ENCODE measurements around the gene GAB3.

Gene GAB3

GRCh38 chrX:154738011-154738738 lies 12.7 kb downstream of the GAB3 start:
- Histone ChIP-seq H3K14ac (ENCODE audit: low read length) (no peak overlapping the region), H3K36me3 (replicated peaks in 1 of 2; ENCODE audit: control insufficient read depth in 2 of 2, insufficient read depth in 2 of 2, low read length in 2 of 2) (no peaks in the 10 kb centered on the region), H2BK12ac (ENCODE audit: low read length) (no peak overlapping the region), H3K9ac (ENCODE audit: low read depth, low read length, poor library complexity) (no peak overlapping the region), H3K27ac (replicated peaks; ENCODE audit: low read length) (no peak overlapping the region), H3K23ac (ENCODE audit: low read depth, low read length, poor library complexity) (no peak overlapping the region), H2BK5ac (ENCODE audit: low read length) (no peak overlapping the region), H2AK5ac (ENCODE audit: low read depth, low read length) (no peak overlapping the region), H3K4me2 (ENCODE audit: insufficient read depth, low read length, poor library complexity, severe bottlenecking) (no peak overlapping the region), H3K18ac (ENCODE audit: low read length) (no peak overlapping the region), H3K4ac (ENCODE audit: low read length) (no peak overlapping the region), H4K91ac (ENCODE audit: low read depth, low read length, poor library complexity) (no peak overlapping the region), H4K8ac (ENCODE audit: low read depth, low read length) (no peak overlapping the region), H3K4me3 (ENCODE audit: low read length in 2 of 2) (no peak overlapping the region), H2BK120ac (ENCODE audit: low read depth, low read length) (no peak overlapping the region), H3K79me1 (ENCODE audit: low read depth, low read length) (no peaks in the 10 kb centered on the region), H2BK15ac (ENCODE audit: low read length) (no peak overlapping the region), H3K9me3 (replicated peaks in 1 of 2; ENCODE audit: control insufficient read depth in 2 of 2, insufficient read depth in 1 of 2, low read depth in 1 of 2, low read length in 2 of 2) (no peaks in the 10 kb centered on the region), H3K4me1 (ENCODE audit: control insufficient read depth in 2 of 2, insufficient read depth in 1 of 2, low read depth in 1 of 2, low read length in 2 of 2) (peaks cover 0 to 4% of the 10 kb centered on the region in 2 donors), H3K27me3 (ENCODE audit: control insufficient read depth in 3 of 3, insufficient read depth in 3 of 3, low read depth in 1 of 3, low read length in 3 of 3) (peaks cover 0 to 40% (median 0%) of the 10 kb centered on the region in 3 experiments), H2AFZ (ENCODE audit: low read length) (no peak overlapping the region)
- no peak for DNase-seq (ENCODE audit: low spot score)
- WGBS, 2 donors (ENCODE audit: extremely low coverage in 2 of 2, insufficient read length in 2 of 2, insufficient replicate concordance in 1 of 2), result 100% methylated on average over 1 of the region's 8 CpGs; no CpG with 5 or more reads in 1 of the 2 donors

- no peak overlapping the region for H3K27ac ChIP-seq (replicated peaks; ENCODE audit: low read length)
- no peak overlapping the region for H2AFZ ChIP-seq (ENCODE audit: low read length)
- no peak overlapping the region for H2AK5ac ChIP-seq (ENCODE audit: low read depth, low read length)
- H3K23ac ChIP-seq (ENCODE audit: low read depth, low read length, poor library complexity), result no peak overlapping the region
- H4K8ac ChIP-seq (ENCODE audit: low read depth, low read length), result no peak overlapping the region
- no peak overlapping the region for H3K4ac ChIP-seq (ENCODE audit: low read length)
- no peak overlapping the region for H3K4me2 ChIP-seq (ENCODE audit: insufficient read depth, low read length, poor library complexity, severe bottlenecking)
- no peak overlapping the region for H2BK12ac ChIP-seq (ENCODE audit: low read length)
- H3K36me3 ChIP-seq (replicated peaks in 1 of 2; ENCODE audit: control insufficient read depth in 2 of 2, insufficient read depth in 2 of 2, low read length in 2 of 2), result no peaks in the 10 kb centered on the region
- H3K14ac ChIP-seq (ENCODE audit: low read length), result no peak overlapping the region
- H3K79me1 ChIP-seq (ENCODE audit: low read depth, low read length), result no peaks in the 10 kb centered on the region
- H3K18ac ChIP-seq (ENCODE audit: low read length), result no peak overlapping the region
- peaks cover 0 to 43% (median 0%) of the 10 kb centered on the region in 3 experiments for H3K27me3 ChIP-seq (ENCODE audit: control insufficient read depth in 3 of 3, insufficient read depth in 3 of 3, low read depth in 1 of 3, low read length in 3 of 3)
- H3K9ac ChIP-seq (ENCODE audit: low read depth, low read length, poor library complexity), result no peak overlapping the region
- peaks cover 0 to 4% of the 10 kb centered on the region in 2 donors for H3K4me1 ChIP-seq (ENCODE audit: control insufficient read depth in 2 of 2, insufficient read depth in 1 of 2, low read depth in 1 of 2, low read length in 2 of 2)
- no peak overlapping the region for H2BK120ac ChIP-seq (ENCODE audit: low read depth, low read length)
- 100% methylated on average over 1 of the region's 5 CpGs; no CpG with 5 or more reads in 1 of the 2 donors for WGBS, 2 donors (ENCODE audit: extremely low coverage in 2 of 2, insufficient read length in 2 of 2, insufficient replicate concordance in 1 of 2)
- H4K91ac ChIP-seq (ENCODE audit: low read depth, low read length, poor library complexity), result no peak overlapping the region
- no peak overlapping the region for H3K4me3 ChIP-seq (ENCODE audit: low read length in 2 of 2)
- DNase-seq (ENCODE audit: low spot score), result no peak
- H3K9me3 ChIP-seq (replicated peaks in 1 of 2; ENCODE audit: control insufficient read depth in 2 of 2, insufficient read depth in 1 of 2, low read depth in 1 of 2, low read length in 2 of 2), result no peaks in the 10 kb centered on the region
- H2BK5ac ChIP-seq (ENCODE audit: low read length), result no peak overlapping the region
- H2BK15ac ChIP-seq (ENCODE audit: low read length), result no peak overlapping the region
These were observed 13.7 kb downstream of the GAB3 start for GRCh38 chrX:154737136-154737535.

GRCh38 chrX:154735695-154736393 lies 15.0 kb downstream of the GAB3 start:
- no peak overlapping the region for H2BK120ac ChIP-seq (ENCODE audit: low read depth, low read length)
- H3K4me1 ChIP-seq (ENCODE audit: control insufficient read depth in 2 of 2, insufficient read depth in 1 of 2, low read depth in 1 of 2, low read length in 2 of 2), result peaks cover 0 to 4% of the 10 kb centered on the region in 2 donors
- no peak overlapping the region for H3K23ac ChIP-seq (ENCODE audit: low read depth, low read length, poor library complexity)
- no peak overlapping the region for H3K4me3 ChIP-seq (ENCODE audit: low read length in 2 of 2)
- H3K4ac ChIP-seq (ENCODE audit: low read length), result no peak overlapping the region
- no peak overlapping the region for H2BK5ac ChIP-seq (ENCODE audit: low read length)
- H2BK12ac ChIP-seq (ENCODE audit: low read length), result no peak overlapping the region
- H3K36me3 ChIP-seq (replicated peaks in 1 of 2; ENCODE audit: control insufficient read depth in 2 of 2, insufficient read depth in 2 of 2, low read length in 2 of 2), result no peaks in the 10 kb centered on the region
- no peak overlapping the region for H4K91ac ChIP-seq (ENCODE audit: low read depth, low read length, poor library complexity)
- H3K27me3 ChIP-seq (ENCODE audit: control insufficient read depth in 3 of 3, insufficient read depth in 3 of 3, low read depth in 1 of 3, low read length in 3 of 3), result peaks cover 0 to 54% (median 0%) of the 10 kb centered on the region in 3 experiments
- no peak for DNase-seq (ENCODE audit: low spot score)
- H2AFZ ChIP-seq (ENCODE audit: low read length), result no peak overlapping the region
- H3K4me2 ChIP-seq (ENCODE audit: insufficient read depth, low read length, poor library complexity, severe bottlenecking), result no peak overlapping the region
- no peak overlapping the region for H2BK15ac ChIP-seq (ENCODE audit: low read length)
- H3K18ac ChIP-seq (ENCODE audit: low read length), result no peak overlapping the region
- H3K9ac ChIP-seq (ENCODE audit: low read depth, low read length, poor library complexity), result no peak overlapping the region
- no peak overlapping the region for H4K8ac ChIP-seq (ENCODE audit: low read depth, low read length)
- no peak overlapping the region for H3K14ac ChIP-seq (ENCODE audit: low read length)
- no CpG with 5 or more reads among the region's 7 CpGs for WGBS, 2 donors (ENCODE audit: extremely low coverage in 2 of 2, insufficient read length in 2 of 2, insufficient replicate concordance in 1 of 2)
- no peak overlapping the region for H3K27ac ChIP-seq (replicated peaks; ENCODE audit: low read length)
- H3K9me3 ChIP-seq (replicated peaks in 1 of 2; ENCODE audit: control insufficient read depth in 2 of 2, insufficient read depth in 1 of 2, low read depth in 1 of 2, low read length in 2 of 2), result no peaks in the 10 kb centered on the region
- H2AK5ac ChIP-seq (ENCODE audit: low read depth, low read length), result no peak overlapping the region
- H3K79me1 ChIP-seq (ENCODE audit: low read depth, low read length), result no peaks in the 10 kb centered on the region

GRCh38 chrX:154734061-154734781 lies 16.7 kb downstream of the GAB3 start:
- peak overlapping the region; percentile 48 for H3K18ac ChIP-seq (ENCODE audit: low read length)

More at GRCh38 chrX:154734061-154734781, 16.7 kb downstream of the GAB3 start:
- no peak for DNase-seq (ENCODE audit: low spot score)
- Histone ChIP-seq H3K4me1 (ENCODE audit: control insufficient read depth in 2 of 2, insufficient read depth in 1 of 2, low read depth in 1 of 2, low read length in 2 of 2) (peaks cover 0 to 4% of the 10 kb centered on the region in 2 donors), H2AFZ (ENCODE audit: low read length) (peak overlapping the region; percentile 65), H3K23ac (ENCODE audit: low read depth, low read length, poor library complexity) (no peak overlapping the region), H4K8ac (ENCODE audit: low read depth, low read length) (peak overlapping the region; percentile 17), H2BK120ac (ENCODE audit: low read depth, low read length) (no peak overlapping the region), H2BK12ac (ENCODE audit: low read length) (no peak overlapping the region), H2BK15ac (ENCODE audit: low read length) (no peak overlapping the region), H3K9ac (ENCODE audit: low read depth, low read length, poor library complexity) (no peak overlapping the region), H3K27ac (replicated peaks; ENCODE audit: low read length) (no peak overlapping the region), H3K36me3 (replicated peaks in 1 of 2; ENCODE audit: control insufficient read depth in 2 of 2, insufficient read depth in 2 of 2, low read length in 2 of 2) (no peaks in the 10 kb centered on the region), H3K9me3 (replicated peaks in 1 of 2; ENCODE audit: control insufficient read depth in 2 of 2, insufficient read depth in 1 of 2, low read depth in 1 of 2, low read length in 2 of 2) (no peaks in the 10 kb centered on the region), H3K14ac (ENCODE audit: low read length) (no peak overlapping the region), H3K4me3 (ENCODE audit: low read length in 2 of 2) (no peak overlapping the region), H3K4me2 (ENCODE audit: insufficient read depth, low read length, poor library complexity, severe bottlenecking) (no peak overlapping the region), H3K4ac (ENCODE audit: low read length) (no peak overlapping the region), H4K91ac (ENCODE audit: low read depth, low read length, poor library complexity) (no peak overlapping the region), H2BK5ac (ENCODE audit: low read length) (no peak overlapping the region), H2AK5ac (ENCODE audit: low read depth, low read length) (no peak overlapping the region), H3K79me1 (ENCODE audit: low read depth, low read length) (no peaks in the 10 kb centered on the region), H3K27me3 (ENCODE audit: control insufficient read depth in 3 of 3, insufficient read depth in 3 of 3, low read depth in 1 of 3, low read length in 3 of 3) (peaks cover 0 to 57% (median 0%) of the 10 kb centered on the region in 3 experiments)
- WGBS, 2 donors (ENCODE audit: extremely low coverage in 2 of 2, insufficient read length in 2 of 2, insufficient replicate concordance in 1 of 2), result no CpG with 5 or more reads among the region's 8 CpGs

Data from neuronal stem cell (in vitro differentiated cells).